Nephron (organoid): ENCODE data around the gene BCO2.

ENCODE experiments used
- H3K27ac Mint-ChIP-seq, 3 experiments: 2 replicates each; pipeline ENCODE4 v1.8.0; 2020; ENCODE audit warnings: mixed read lengths in 3 of 3, mild to moderate bottlenecking in 2 of 3, moderate library complexity in 1 of 3
- H3K27me3 Mint-ChIP-seq: 2 replicates; pipeline ENCODE4 v1.8.0; 2021; ENCODE audit warnings: low read depth, mild to moderate bottlenecking, moderate library complexity, mixed read lengths
- H3K36me3 Mint-ChIP-seq: 2 replicates; pipeline ENCODE4 v1.8.0; 2020; ENCODE audit warnings: low read depth, mixed read lengths
- H3K4me1 Mint-ChIP-seq: 2 replicates; pipeline ENCODE4 v1.8.0; 2020; ENCODE audit warnings: mixed read lengths
- H3K4me3 Mint-ChIP-seq, 3 experiments: 2 replicates each; pipeline ENCODE4 v1.8.0; 2020; ENCODE audit warnings: mild to moderate bottlenecking in 3 of 3, mixed read lengths in 3 of 3, moderate library complexity in 2 of 3
- H3K9me3 Mint-ChIP-seq: 2 replicates; pipeline ENCODE4 v1.8.0; 2020; ENCODE audit warnings: mixed read lengths
- TF ChIP-seq, protein P1 (sequence below), 3 experiments: fragments of 200-600 bp; sonication (generic); IDR thresholded peaks; one replicate each; pipeline ENCODE4 v1.5.0; 2021; ENCODE audit warnings: antibody characterized with exemption in 3 of 3; ENCODE audit not compliant: unreplicated experiment in 3 of 3

Gene BCO2

DNA sequence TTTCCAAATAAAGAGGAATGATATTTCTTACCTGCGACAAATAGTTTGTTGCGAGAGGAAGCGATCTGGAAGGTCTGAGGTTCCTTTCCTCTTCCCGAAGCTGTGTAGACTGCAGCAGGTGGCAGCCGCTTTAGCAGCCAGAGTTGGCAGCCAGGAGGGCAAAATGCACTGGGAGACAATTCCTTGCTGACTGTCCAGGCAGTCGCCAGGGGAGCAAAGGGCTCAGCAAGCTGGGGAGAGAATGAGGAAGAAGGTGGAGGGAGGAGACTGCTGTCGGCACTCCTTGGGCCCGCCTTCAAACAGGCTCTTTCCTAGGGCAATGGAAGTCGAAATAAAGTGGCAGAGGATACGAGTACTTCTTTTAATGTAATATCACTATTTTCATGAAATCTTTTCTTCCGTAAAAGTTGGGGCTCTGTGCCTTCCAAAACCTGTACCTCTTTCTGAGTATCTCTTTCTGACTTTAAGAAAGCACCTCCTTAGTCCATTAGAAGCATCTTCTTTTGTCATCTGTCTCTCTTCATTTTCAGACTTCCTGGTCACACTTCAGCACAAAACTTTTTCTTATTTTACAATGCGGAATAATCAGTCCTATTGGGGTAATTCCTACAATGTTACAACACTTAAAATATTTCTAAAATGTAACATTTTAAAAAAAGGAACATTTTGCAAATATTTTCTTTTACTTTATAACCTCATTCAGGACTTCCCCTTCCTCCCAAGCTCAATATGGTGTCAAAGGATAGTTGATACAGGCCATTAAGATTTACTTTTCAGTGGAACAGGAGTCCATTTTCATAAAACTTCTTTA, 11.2 kb upstream of the BCO2 start, which contains the start of gene IL18:
Gene IL18, minus strand, starts transcription at position 220 of the 811 bp plus-strand sequence. CDS start 9,041 bp downstream, outside the sequence.
- no peaks in the 10 kb centered on the region for H3K4me1 Mint-ChIP-seq
- H3K27ac Mint-ChIP-seq, result no peak within 1 kb of the TSS
- H3K36me3 Mint-ChIP-seq, result no peaks in the 10 kb centered on the region
- no peaks in the 10 kb centered on the region for H3K9me3 Mint-ChIP-seq
- TF ChIP-seq, protein P1, sequence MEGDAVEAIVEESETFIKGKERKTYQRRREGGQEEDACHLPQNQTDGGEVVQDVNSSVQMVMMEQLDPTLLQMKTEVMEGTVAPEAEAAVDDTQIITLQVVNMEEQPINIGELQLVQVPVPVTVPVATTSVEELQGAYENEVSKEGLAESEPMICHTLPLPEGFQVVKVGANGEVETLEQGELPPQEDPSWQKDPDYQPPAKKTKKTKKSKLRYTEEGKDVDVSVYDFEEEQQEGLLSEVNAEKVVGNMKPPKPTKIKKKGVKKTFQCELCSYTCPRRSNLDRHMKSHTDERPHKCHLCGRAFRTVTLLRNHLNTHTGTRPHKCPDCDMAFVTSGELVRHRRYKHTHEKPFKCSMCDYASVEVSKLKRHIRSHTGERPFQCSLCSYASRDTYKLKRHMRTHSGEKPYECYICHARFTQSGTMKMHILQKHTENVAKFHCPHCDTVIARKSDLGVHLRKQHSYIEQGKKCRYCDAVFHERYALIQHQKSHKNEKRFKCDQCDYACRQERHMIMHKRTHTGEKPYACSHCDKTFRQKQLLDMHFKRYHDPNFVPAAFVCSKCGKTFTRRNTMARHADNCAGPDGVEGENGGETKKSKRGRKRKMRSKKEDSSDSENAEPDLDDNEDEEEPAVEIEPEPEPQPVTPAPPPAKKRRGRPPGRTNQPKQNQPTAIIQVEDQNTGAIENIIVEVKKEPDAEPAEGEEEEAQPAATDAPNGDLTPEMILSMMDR (IDR thresholded peaks at IDR 0.05; ENCODE audit: unreplicated experiment in 3 of 3), result no peak
- H3K4me3 Mint-ChIP-seq, result no peak within 1 kb of the TSS
- H3K27me3 Mint-ChIP-seq, result peaks cover 6% of the 10 kb centered on the region

DNA sequence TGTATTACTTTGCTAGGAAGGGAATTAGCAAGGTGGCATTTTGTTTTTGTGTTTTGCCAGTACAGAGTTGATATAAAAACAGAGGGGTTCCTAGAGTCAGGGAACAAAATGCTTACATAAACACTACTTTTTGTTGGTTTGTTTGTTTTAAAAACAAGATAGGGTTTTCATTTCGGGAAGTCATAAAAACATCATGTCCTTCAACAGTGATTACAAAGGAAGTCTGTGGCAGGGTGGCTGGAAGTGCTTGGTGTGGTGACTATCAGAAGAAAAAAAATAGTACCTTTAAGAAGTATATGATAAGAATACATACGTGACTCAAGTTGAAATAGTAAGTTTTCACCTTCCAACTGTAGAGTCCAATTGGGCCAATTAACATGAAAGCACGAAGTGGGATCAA, 10.3 kb upstream of the BCO2 start:
- no peaks in the 10 kb centered on the region for H3K4me1 Mint-ChIP-seq
- H3K27me3 Mint-ChIP-seq, result peaks cover 6% of the 10 kb centered on the region
- no peaks in the 10 kb centered on the region for H3K9me3 Mint-ChIP-seq
- H3K36me3 Mint-ChIP-seq, result no peaks in the 10 kb centered on the region
- no peak overlapping the region for H3K4me3 Mint-ChIP-seq
- H3K27ac Mint-ChIP-seq, result no peak overlapping the region
- TF ChIP-seq, protein P1 (IDR thresholded peaks at IDR 0.05; ENCODE audit: unreplicated experiment in 3 of 3), result no peak

DNA sequence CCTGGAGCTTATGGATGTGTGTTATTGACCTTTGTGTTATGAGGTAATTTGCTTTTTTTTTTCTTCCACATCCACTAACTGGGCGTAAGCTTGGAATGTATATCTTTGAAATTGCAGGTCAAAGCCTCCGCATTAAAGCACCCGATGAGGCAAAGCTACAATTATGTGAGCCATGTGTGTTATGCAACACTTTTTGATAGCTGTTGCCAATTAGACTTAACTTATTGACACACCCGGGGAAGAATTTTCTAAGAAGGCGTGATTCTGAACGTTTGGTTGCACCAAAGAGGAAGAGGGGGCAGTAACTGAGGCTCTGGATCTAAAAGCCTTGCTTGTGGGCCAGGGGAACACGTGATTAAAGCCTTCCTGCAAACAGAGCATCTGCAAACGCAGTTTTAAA, 8.8 kb upstream of the BCO2 start:
- H3K27ac Mint-ChIP-seq, result no peak overlapping the region
- no peak overlapping the region for H3K4me3 Mint-ChIP-seq
- H3K9me3 Mint-ChIP-seq, result no peaks in the 10 kb centered on the region

DNA sequence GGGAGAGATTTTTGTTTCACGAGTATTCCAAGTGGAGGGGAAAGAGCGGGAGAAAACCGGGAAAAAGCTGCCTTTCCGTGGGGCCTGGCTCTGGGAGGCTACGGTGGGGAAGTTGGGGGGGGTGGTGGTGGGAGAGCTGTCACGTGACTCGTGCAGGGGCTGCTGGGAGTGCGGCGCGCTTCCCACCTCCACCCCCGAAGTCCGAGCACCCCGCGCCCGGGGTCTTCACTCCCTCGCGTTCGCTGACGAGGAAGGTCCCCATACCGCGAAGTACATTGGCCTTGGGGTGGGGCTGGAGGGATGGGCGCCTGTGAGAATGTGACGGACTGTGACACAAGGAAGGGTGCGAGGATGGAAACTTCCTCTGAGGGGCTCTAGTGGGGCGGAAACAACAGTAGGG, 8.2 kb upstream of the BCO2 start, which contains the start of gene TEX12:
Gene TEX12, plus strand, starts transcription at position 228 of the 400 bp plus-strand sequence. CDS start 1,897 bp downstream, outside the sequence.
- H3K9me3 Mint-ChIP-seq, result no peaks in the 10 kb centered on the region
- no peaks in the 10 kb centered on the region for H3K36me3 Mint-ChIP-seq
- peaks cover 6% of the 10 kb centered on the region for H3K27me3 Mint-ChIP-seq
- no peaks in the 10 kb centered on the region for H3K4me1 Mint-ChIP-seq
- H3K4me3 Mint-ChIP-seq, result no peak within 1 kb of the TSS
- no peak within 1 kb of the TSS for H3K27ac Mint-ChIP-seq
- TF ChIP-seq, protein P1 (IDR thresholded peaks at IDR 0.05; ENCODE audit: unreplicated experiment in 3 of 3), result no peak

More for the DNA sequence above, 8.8 kb upstream of the BCO2 start:
- Mint-ChIP-seq H3K36me3 (no peaks in the 10 kb centered on the region), H3K4me1 (no peaks in the 10 kb centered on the region), H3K27me3 (peaks cover 6% of the 10 kb centered on the region)
- TF ChIP-seq, protein P1 (IDR thresholded peaks at IDR 0.05; ENCODE audit: unreplicated experiment in 3 of 3), result no peak

DNA sequence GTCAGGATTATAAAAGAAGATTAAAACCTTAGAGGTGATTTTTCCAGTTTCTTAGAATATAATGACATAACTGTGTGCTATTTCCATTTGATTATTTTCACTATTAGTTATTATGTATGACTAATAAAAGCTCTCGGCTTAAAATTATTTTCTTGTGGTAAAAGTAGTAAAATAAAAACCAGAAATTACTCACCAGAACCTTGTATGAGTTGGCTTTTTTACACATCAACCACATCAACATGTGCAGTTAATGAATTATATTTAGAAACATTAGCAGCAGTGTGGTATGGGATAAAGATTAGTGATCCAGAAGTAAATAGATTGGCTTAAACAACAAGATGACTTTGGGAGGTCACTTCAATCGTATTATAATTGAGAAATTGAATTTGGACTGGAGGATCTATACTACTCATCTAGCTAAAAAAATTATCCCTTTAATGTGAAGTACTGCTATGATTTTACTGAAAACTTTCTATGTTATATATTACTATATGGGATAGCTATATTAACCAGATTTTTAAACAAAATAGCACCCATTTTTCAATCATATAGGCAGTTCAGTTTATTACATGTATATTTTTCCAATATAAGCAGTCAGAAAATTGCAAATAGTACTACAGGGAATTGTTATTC, 2.8 kb upstream of the BCO2 start:
- H3K36me3 Mint-ChIP-seq, result no peaks in the 10 kb centered on the region

More for the DNA sequence above, 2.8 kb upstream of the BCO2 start:
- TF ChIP-seq, protein P1 (IDR thresholded peaks at IDR 0.05; ENCODE audit: unreplicated experiment in 3 of 3), result no peak
- H3K27me3 Mint-ChIP-seq, result no peaks in the 10 kb centered on the region
- no peak overlapping the region for H3K4me3 Mint-ChIP-seq
- no peak overlapping the region for H3K27ac Mint-ChIP-seq
- H3K4me1 Mint-ChIP-seq, result peaks cover 24% of the 10 kb centered on the region
- no peaks in the 10 kb centered on the region for H3K9me3 Mint-ChIP-seq
